Spleen (tissue), 11 donors: ENCODE data around the gene CYP11A1. TPM values are rescaled to one million over a fixed set of nuclear protein-coding genes. Genes with fewer than 3 reads are reported as not detected.

Experiments used
- DNase-seq: peaks from one replicate; pipeline ENCODE4 v3.0.0-alpha.2; 2020
- H3K27ac ChIP-seq, 8 donors: fragments of 200-600 bp; sonication (generic) in 7 of 8; 1 replicate in 4 of 8; 2 replicates in 4 of 8; pipeline versions ENCODE4 v1.5.0 to v1.8.0; 2016 to 2021; ENCODE audit warnings: inconsistent platforms in 4 of 8, mild to moderate bottlenecking in 4 of 8, moderate library complexity in 1 of 8
- H3K27me3 ChIP-seq, 7 donors: fragments of 200-600 bp; sonication (generic) in 6 of 7; replicated peaks in 1 of 7; 1 replicate in 4 of 7; 2 replicates in 3 of 7; pipeline versions ENCODE4 v1.5.0 to v1.8.0; 2016 to 2021; ENCODE audit warnings: inconsistent platforms in 3 of 7, mild to moderate bottlenecking in 1 of 7
- H3K36me3 ChIP-seq, 6 donors: fragments of 200-600 bp; sonication (generic) in 5 of 6; 1 replicate in 4 of 6; 2 replicates in 2 of 6; pipeline versions ENCODE4 v1.5.0 to v1.8.0; 2016 to 2021; ENCODE audit warnings: inconsistent platforms in 2 of 6
- H3K4me1 ChIP-seq, 6 donors: fragments of 200-600 bp; sonication (generic) in 5 of 6; 1 replicate in 3 of 6; 2 replicates in 3 of 6; pipeline versions ENCODE4 v1.5.0 to v1.8.0; 2016 to 2021; ENCODE audit warnings: inconsistent platforms in 3 of 6
- H3K4me3 ChIP-seq, 8 donors: fragments of 200-600 bp; sonication (generic) in 7 of 8; 1 replicate in 4 of 8; 2 replicates in 4 of 8; pipeline versions ENCODE4 v1.5.0 to v1.8.0; 2016 to 2021; ENCODE audit warnings: inconsistent platforms in 4 of 8, mild to moderate bottlenecking in 4 of 8, moderate library complexity in 2 of 8
- H3K9me3 ChIP-seq, 8 donors: fragments of 200-600 bp; sonication (generic) in 7 of 8; 1 replicate in 4 of 8; 2 replicates in 4 of 8; pipeline versions ENCODE4 v1.5.0 to v1.8.0; 2016 to 2021; ENCODE audit warnings: inconsistent platforms in 4 of 8
- POLR2A ChIP-seq, 3 donors: fragments of 450-650 bp; IDR thresholded peaks; one replicate each; pipeline ENCODE4 v1.5.1; 2017; ENCODE audit warnings: antibody characterized with exemption in 3 of 3, mild to moderate bottlenecking in 1 of 3
- intact Hi-C: fragments of 100-400 bp; cut with DNase I; formaldehyde crosslinking; loops from one replicate; pipeline ENCODE4 v1.15.0; 2023; ENCODE audit warnings: low total_unique reads
- microRNA-seq, 3 donors: library from miRNA; unstranded; fragments of <30 nt; microRNA quantifications; one replicate each; pipeline versions ENCODE4 to v1.1.0, GENCODE V29; 2019 to 2020
- polyA plus RNA-seq, 3 donors: library from polyadenylated mRNA; stranded (reverse); fragments of 200-250 nt; gene quantifications; one replicate each; pipeline ENCODE4 v1.2.1, GENCODE V29; 2013
- small RNA-seq, 4 donors: library from RNA; depleted of rRNA; stranded (forward); fragments of <200 nt; gene quantifications; one replicate each; pipeline ENCODE3, GENCODE V24; 2016
- total RNA-seq, 7 donors: library from RNA; depleted of rRNA in 3 of 7; stranded (reverse); fragments of >200 nt in 3 of 7; fragmentation: NEBNext Ultra II Directional in 4 of 7; extraction: Animal tissue kit (Norgen Biotek cat#: 25700) in 4 of 7; gene quantifications; one replicate each; pipeline versions ENCODE4 v1.1.0 to v1.2.1, GENCODE V29; 2016 to 2021
- donor health status: healthy with polysubstance abuse.
- donor health status: DM: no; HTN: no; CAD: no; lungs with moderate emphysema.
- donor health status: DM: no; HTN: no; CAD: no.
- donor health status: Bipolar disorder and iron deficiency.
- donor health status: healthy.
- donor health status: DM: no; HTN: no; CAD: no.
- donor health status: DM: yes; HTN: yes; CAD: no.

The CYP11A1 gene
- total and polyA plus RNA-seq, 10 donors, result 1.6 to 14.3 (median 4.9) TPM

DNA sequence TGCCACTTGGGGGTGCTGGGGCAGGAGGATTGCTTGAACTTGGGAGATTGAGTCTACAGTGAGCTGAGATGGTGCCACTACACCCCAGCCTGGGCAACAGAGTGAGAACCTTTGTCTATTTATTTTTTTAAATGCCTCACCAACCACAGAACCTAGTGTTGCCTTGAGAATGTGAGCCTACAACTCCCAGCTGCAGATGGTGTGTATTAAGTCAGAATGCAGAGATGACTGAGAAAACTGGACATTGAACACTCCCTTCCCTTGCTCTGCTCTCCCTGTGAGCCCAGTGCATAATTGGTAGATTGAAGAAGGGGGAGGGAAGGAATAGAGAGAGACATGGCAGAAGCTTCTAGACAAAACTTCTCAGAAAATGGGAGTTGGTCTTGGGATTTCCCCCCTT, 77.8 kb downstream of the CYP11A1 start:
- H3K27me3 ChIP-seq, result peaks cover 0 to 75% (median 4%) of the 10 kb centered on the region in 7 donors
- no peaks in the 10 kb centered on the region for H3K36me3 ChIP-seq
- intact Hi-C loops, result no loop called here
- H3K9me3 ChIP-seq, result no peaks in the 10 kb centered on the region
- H3K27ac ChIP-seq, result no peak overlapping the region
- no peak for DNase-seq
- TF ChIP-seq POLR2A (IDR thresholded peaks at IDR 0.05), result no peak
- H3K4me3 ChIP-seq, result no peak overlapping the region
- H3K4me1 ChIP-seq, result peaks cover 0 to 13% (median 8%) of the 10 kb centered on the region in 6 donors

Small RNA genes lying within 50 kb of the gene (microRNA-seq; reads per million reads assigned to microRNA genes)
- 0 to 1.4 (median 0.36) reads per million in 3 donors for gene MIR6881

Small RNA genes lying within 50 kb of the gene (small RNA-seq; reads per million reads assigned to genes)
- gene MIR6881, result 0 to 0.14 (median 0) reads per million in 4 donors

Other genes starting within 250 kb of the CYP11A1 start
- gene ISLR2, start 237.1 kb downstream of the CYP11A1 start, total RNA-seq, result 1 to 10 TPM in 5 of 7 donors, under 1 TPM in 2; 0.51 to 3.0 (median 1.7) TPM
- gene ISLR2, start 237.1 kb downstream of the CYP11A1 start, polyA plus RNA-seq, result 1 to 10 TPM in 1 of 3 donors, under 1 TPM in 2; 0.20 to 1.3 (median 0.27) TPM
- 10 to 100 TPM; 13.4 to 69.4 (median 34.2) TPM for gene ISLR, start 193.9 kb downstream of the CYP11A1 start, total RNA-seq
- gene ISLR, start 193.9 kb downstream of the CYP11A1 start, polyA plus RNA-seq, result 10 to 100 TPM; 14.4 to 24.2 (median 21.4) TPM
- gene STRA6, start 164.9 kb downstream of the CYP11A1 start, total RNA-seq, result 1 to 10 TPM in 2 of 7 donors, under 1 TPM in 2, not detected in 3; 0.47 to 1.8 (median 0.94) TPM
- gene STRA6, start 164.9 kb downstream of the CYP11A1 start, polyA plus RNA-seq, result 1 to 10 TPM in 1 of 3 donors, under 1 TPM in 2; 0.68 to 1.2 (median 0.96) TPM
- gene CCDC33, start 131.3 kb downstream of the CYP11A1 start, total RNA-seq, result not detected
- gene CCDC33, start 131.3 kb downstream of the CYP11A1 start, polyA plus RNA-seq, result under 1 TPM in 1 of 3 donors, not detected in 2; 0.08 TPM
- gene SEMA7A, start 66.3 kb upstream of the CYP11A1 start, total RNA-seq, result 100 to 1,000 TPM in 5 of 7 donors, 10 to 100 TPM in 2; 74.9 to 150 (median 132) TPM
- 100 to 1,000 TPM in 1 of 3 donors, 10 to 100 TPM in 2; 41.6 to 154 (median 78.4) TPM for gene SEMA7A, start 66.3 kb upstream of the CYP11A1 start, polyA plus RNA-seq
- gene UBL7, start 93.5 kb upstream of the CYP11A1 start, total RNA-seq, result 10 to 100 TPM; 37.4 to 83.9 (median 47.8) TPM
- gene UBL7, start 93.5 kb upstream of the CYP11A1 start, polyA plus RNA-seq, result 10 to 100 TPM; 36.9 to 58.2 (median 42.3) TPM
- 10 to 100 TPM; 14.5 to 25.2 (median 16.3) TPM for gene ARID3B, start 173.6 kb upstream of the CYP11A1 start, total RNA-seq
- 1 to 10 TPM; 3.5 to 7.8 (median 4.7) TPM for gene ARID3B, start 173.6 kb upstream of the CYP11A1 start, polyA plus RNA-seq
- 100 to 1,000 TPM in 6 of 7 donors, 10 to 100 TPM in 1; 97.8 to 229 (median 109) TPM for gene CLK3, start 248.2 kb upstream of the CYP11A1 start, total RNA-seq
- gene CLK3, start 248.2 kb upstream of the CYP11A1 start, polyA plus RNA-seq, result 100 to 1,000 TPM in 1 of 3 donors, 10 to 100 TPM in 2; 54.0 to 106 (median 93.7) TPM